ENCODE results near the gene CDH8.
"Not testable (repeated sequence)": the region's sequence is repeated elsewhere in the genome, so short reads cannot be mapped to it uniquely, and the experiment has no call there.

CDH8 gene

DNA sequence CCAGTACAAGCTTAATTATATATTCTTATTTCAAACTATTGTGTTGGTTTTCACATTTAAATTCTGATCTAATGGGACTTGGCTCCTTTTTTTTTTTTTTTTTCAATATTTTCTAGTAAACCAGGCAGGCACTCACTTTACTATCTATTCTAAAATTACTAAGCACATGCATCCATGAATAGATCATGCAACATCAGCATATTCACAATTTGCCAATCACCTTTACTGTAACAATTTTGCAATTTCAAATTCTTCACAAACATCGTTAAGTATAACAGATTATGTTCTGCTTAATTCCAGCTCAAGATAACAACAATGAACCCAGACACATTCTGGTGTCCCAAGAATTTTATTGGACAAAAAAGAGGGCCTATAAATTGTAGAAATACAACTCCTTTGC is 217.4 kb downstream of the CDH8 start:
- DNase-seq (ENCODE audit: insufficient read length, low spot score) (no peak), FAIRE-seq (no peak)
- TF ChIP-seq, protein P1, sequence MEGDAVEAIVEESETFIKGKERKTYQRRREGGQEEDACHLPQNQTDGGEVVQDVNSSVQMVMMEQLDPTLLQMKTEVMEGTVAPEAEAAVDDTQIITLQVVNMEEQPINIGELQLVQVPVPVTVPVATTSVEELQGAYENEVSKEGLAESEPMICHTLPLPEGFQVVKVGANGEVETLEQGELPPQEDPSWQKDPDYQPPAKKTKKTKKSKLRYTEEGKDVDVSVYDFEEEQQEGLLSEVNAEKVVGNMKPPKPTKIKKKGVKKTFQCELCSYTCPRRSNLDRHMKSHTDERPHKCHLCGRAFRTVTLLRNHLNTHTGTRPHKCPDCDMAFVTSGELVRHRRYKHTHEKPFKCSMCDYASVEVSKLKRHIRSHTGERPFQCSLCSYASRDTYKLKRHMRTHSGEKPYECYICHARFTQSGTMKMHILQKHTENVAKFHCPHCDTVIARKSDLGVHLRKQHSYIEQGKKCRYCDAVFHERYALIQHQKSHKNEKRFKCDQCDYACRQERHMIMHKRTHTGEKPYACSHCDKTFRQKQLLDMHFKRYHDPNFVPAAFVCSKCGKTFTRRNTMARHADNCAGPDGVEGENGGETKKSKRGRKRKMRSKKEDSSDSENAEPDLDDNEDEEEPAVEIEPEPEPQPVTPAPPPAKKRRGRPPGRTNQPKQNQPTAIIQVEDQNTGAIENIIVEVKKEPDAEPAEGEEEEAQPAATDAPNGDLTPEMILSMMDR (IDR thresholded peaks at IDR 0.05; ENCODE audit: insufficient read depth, missing control alignments) = no peak

DNA sequence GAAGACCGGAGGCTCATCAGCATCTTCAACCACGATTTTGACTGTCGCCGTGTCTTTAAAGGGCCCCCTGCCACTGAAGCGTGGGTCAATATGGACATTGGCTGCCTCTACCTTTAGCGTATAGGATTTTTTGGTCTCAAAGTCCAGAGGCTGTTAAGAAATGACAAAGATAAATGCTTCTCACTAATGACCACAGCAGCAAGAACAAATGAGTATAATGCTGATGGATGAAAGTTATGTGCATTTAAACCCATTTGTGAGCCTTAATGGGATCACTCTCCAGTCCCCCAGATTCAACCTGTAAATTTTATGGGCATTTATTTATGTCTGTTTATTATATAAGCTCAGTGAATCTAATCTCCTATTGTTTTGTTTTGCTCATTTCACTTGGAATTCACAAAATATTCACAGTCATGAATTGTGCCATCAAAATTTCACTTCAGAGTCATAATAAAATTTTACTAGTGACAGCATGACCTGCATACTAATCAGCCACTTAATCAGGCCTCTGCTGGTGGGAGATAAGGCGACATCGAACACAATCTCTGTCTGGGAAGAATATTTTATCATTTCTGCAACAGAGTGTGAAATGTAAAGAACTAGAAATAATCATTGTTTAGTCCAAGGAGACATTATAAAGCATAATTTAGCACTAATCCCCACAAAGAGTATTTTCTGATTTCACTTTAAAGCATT is 218.5 kb downstream of the CDH8 start:
- DNase-seq (ENCODE audit: insufficient read length, low spot score) (no peak), FAIRE-seq (no peak)
- TF ChIP-seq, protein P1 (IDR thresholded peaks at IDR 0.05; ENCODE audit: insufficient read depth, missing control alignments) = no peak

DNA sequence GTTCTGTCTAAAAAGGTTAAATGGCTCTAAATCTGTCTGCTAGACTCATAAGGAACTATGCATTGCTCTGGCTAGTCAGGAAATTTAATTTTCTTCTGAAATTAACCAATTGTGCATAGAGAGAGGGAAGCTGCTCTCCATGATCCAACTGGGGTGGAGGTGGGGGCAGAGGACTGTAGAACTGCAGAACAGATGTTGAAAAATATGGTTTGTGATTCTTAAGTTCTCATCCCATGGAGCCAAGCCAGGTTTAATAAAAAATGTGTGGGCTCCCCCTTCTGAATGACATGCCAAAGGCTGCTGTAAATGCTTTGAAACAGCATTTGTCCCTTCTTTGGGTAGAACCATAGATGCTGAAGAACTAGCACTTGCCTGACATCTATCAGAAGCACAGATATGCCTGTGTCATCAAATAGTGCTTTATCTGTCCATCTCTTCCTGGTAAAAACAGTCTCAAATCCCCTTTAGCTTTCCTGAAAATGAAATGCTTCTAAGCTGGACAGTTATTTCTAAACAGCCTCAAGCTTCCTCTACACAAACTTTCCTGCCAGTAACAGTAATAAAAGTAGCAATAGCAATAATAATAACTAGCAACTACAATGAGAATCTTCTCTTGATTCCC is 221.4 kb downstream of the CDH8 start:
- DNase-seq (ENCODE audit: insufficient read length, low spot score) = no peak
- no peak for FAIRE-seq
- TF ChIP-seq, protein P1 (IDR thresholded peaks at IDR 0.05; ENCODE audit: insufficient read depth, missing control alignments) = no peak

GRCh38 chr16:61813339-61813738 is 222.9 kb downstream of the CDH8 start:
- FAIRE-seq (no peak), DNase-seq (ENCODE audit: insufficient read length, low spot score) (no peak)
- TF ChIP-seq, protein P1 (IDR thresholded peaks at IDR 0.05; ENCODE audit: insufficient read depth, missing control alignments) = no peak

DNA sequence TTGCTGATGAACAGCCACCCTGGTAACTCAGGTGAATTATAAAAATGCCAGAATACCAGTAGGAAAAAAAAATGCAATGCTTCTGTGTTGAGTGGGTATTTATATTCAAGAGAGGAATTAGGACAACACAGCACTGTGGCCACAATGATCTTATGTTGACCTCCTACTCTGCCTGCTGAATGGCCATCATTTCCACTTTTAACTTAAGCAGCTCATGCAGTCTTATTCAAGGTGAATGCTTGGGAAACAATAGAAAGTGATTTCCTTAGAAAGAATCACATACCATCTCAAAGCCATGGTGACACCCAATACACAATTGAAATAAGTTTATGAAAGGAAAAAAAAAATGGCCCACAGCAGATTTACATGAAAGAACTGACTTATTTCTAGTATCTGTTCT is 224.0 kb downstream of the CDH8 start:
- TF ChIP-seq, protein P1 (IDR thresholded peaks at IDR 0.05; ENCODE audit: insufficient read depth, missing control alignments) = no peak
- FAIRE-seq (no peak), DNase-seq (ENCODE audit: insufficient read length, low spot score) (no peak)

- FAIRE-seq = no peak
- TF ChIP-seq, protein P1 (IDR thresholded peaks at IDR 0.05; ENCODE audit: insufficient read depth, missing control alignments) = no peak
These were observed 228.7 kb downstream of the CDH8 start for GRCh38 chr16:61807551-61807950.

DNA sequence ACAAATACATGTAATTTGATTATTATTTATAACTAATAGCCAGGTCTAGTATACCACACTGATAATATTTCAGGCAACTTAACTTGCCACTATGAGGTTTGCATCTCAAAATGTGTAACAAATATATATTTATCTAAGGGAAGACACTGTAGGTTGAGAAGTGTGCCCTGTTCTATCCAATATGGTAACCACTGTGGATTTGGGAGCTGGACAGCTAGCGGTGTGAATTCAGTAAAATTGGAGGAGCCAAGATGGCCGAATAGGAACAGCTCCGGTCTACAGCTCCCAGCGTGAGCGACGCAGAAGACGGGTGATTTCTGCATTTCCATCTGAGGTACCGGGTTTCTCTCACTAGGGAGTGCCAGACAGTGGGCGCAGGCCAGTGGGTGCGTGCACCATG is 235.0 kb downstream of the CDH8 start:
- not testable (repeated sequence) for DNase-seq (ENCODE audit: insufficient read length, low spot score); FAIRE-seq

More at GRCh38 chr16:61807551-61807950, 228.7 kb downstream of the CDH8 start:
- DNase-seq (ENCODE audit: insufficient read length, low spot score) = no peak
